IPS-NIHi7 (cell line): ENCODE results near the gene YKT6.
"Not testable (repeated sequence)": the region's sequence is repeated elsewhere in the genome, so short reads cannot be mapped to it uniquely, and the experiment has no call there.

ENCODE experiments used
- DNase-seq: peaks from one replicate; pipeline ENCODE4 v3.0.0; 2012; ENCODE audit warnings: mixed read lengths; ENCODE audit errors: extremely low spot score

YKT6 gene

GRCh38 chr7:44193011-44193802, 7.6 kb upstream of the YKT6 start:
- peak; percentile 37 for DNase-seq

- no peak for DNase-seq
Observed at GRCh38 chr7:44194069-44194468, 6.7 kb upstream of the YKT6 start.

GRCh38 chr7:44194562-44195145, 6.1 kb upstream of the YKT6 start:
- DNase-seq = no peak

- no peak for DNase-seq
Observed at GRCh38 chr7:44195889-44196288, 4.9 kb upstream of the YKT6 start.

GRCh38 chr7:44196450-44196872, 4.3 kb upstream of the YKT6 start:
- DNase-seq = peak; percentile 74

- DNase-seq = no peak
Observed at GRCh38 chr7:44197474-44197873, 3.3 kb upstream of the YKT6 start.

GRCh38 chr7:44200163-44200562, 615 bp upstream of the YKT6 start:
- not testable (repeated sequence) for DNase-seq

- no peak for DNase-seq
Observed at GRCh38 chr7:44201813-44202212, 1.0 kb downstream of the YKT6 start.

GRCh38 chr7:44206008-44206407, 5.2 kb downstream of the YKT6 start:
- no peak for DNase-seq

GRCh38 chr7:44208085-44208484, 7.3 kb downstream of the YKT6 start:
- DNase-seq = no peak

- DNase-seq = no peak
Observed at GRCh38 chr7:44210107-44210506, 9.3 kb downstream of the YKT6 start.

GRCh38 chr7:44211126-44211675, 10.4 kb downstream of the YKT6 start:
- no peak for DNase-seq

GRCh38 chr7:44212018-44212417, 11.2 kb downstream of the YKT6 start:
- no peak for DNase-seq

GRCh38 chr7:44212581-44213184, 11.9 kb downstream of the YKT6 start:
- DNase-seq = no peak

- DNase-seq = no peak
Observed at GRCh38 chr7:44213206-44213876, 12.6 kb downstream of the YKT6 start.

GRCh38 chr7:44213877-44214388, 13.2 kb downstream of the YKT6 start:
- no peak for DNase-seq

GRCh38 chr7:44215531-44215930, 14.8 kb downstream of the YKT6 start:
- no peak for DNase-seq

GRCh38 chr7:44216019-44216418, 15.2 kb downstream of the YKT6 start:
- DNase-seq = no peak

GRCh38 chr7:44216521-44217222, 15.9 kb downstream of the YKT6 start:
- no peak for DNase-seq

GRCh38 chr7:44217223-44217714, 16.5 kb downstream of the YKT6 start:
- no peak for DNase-seq

GRCh38 chr7:44217852-44218402, 17.1 kb downstream of the YKT6 start:
- no peak for DNase-seq
